SKM-1 treated with dmso at 0.1 percent for 144 hours (cell line): ENCODE data around the gene LPCAT1.
"Not testable (repeated sequence)": the region's sequence is repeated elsewhere in the genome, so short reads cannot be mapped to it uniquely, and the experiment has no call there.

Experiments
- DNase-seq: peaks from one replicate; lab custom pipeline; 2025; ENCODE audit not compliant: unreplicated experiment; lab: John Stamatoyannopoulos, UW

LPCAT1 gene

GRCh38 chr5:1468629-1469527, 54.9 kb downstream of the LPCAT1 start:
- no peak for DNase-seq

DNA sequence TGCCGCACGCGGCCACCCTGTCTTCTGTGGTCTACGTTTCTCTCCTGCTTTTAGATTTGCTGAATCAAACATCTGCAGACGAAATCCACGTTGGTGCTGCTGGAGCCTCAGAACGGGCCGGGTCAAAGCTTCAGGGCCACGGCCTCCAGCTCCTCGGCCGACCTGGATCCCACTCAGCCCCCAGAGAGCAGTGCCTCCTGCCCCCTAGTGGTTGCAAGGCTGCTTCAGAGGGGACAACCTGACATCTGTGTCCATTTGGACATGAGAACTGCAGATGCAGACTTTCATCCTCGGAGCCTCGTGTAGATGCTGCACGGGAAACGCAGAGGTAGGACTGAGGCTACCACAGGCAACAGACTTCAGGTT, 55.5 kb downstream of the LPCAT1 start:
- no peak for DNase-seq

DNA sequence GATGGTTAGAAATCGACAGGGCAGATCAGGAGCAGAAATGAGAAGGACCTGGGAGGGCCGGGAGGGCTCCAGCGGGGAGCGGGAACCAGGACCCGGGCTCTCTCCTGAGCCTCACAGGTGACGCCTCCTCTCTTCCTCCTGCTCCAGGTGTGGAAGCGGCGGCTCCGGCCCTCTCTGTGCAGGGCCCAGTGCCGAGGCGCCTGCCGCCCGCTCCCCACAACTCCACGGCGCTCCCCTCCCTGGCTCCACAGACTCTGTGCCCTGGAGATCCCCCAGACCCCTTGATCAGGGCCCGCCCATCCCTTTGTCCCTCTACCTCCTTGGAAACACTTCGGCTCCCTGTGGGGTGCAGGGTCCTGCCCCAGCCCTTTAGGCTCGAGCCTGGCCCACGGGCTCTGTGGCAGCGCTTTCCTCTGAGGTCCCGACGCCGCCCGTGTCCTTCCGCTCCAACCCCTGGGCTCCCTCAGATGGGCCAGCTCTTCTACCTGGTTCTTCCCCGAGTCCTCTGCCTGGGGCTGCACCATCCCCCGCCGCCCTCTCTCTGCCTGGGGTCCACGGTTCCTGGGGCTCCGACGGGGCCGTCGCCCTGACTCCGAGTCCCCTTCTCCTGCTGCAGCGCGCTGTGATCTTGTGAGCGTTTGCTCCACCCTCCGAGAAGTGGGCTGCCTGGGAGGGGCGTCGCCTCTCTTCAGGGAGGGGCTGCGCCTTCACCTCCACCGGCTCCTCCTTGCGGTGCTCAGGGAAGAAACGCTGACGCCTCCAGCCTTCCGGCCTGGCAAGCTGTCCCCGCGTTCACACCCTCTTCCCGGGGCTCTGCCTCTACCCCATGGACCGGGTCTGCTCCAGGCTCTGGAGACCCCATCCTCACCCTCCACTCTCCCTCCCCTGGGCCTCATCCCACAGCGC, 56.2 kb downstream of the LPCAT1 start:
- DNase-seq = no peak

DNA sequence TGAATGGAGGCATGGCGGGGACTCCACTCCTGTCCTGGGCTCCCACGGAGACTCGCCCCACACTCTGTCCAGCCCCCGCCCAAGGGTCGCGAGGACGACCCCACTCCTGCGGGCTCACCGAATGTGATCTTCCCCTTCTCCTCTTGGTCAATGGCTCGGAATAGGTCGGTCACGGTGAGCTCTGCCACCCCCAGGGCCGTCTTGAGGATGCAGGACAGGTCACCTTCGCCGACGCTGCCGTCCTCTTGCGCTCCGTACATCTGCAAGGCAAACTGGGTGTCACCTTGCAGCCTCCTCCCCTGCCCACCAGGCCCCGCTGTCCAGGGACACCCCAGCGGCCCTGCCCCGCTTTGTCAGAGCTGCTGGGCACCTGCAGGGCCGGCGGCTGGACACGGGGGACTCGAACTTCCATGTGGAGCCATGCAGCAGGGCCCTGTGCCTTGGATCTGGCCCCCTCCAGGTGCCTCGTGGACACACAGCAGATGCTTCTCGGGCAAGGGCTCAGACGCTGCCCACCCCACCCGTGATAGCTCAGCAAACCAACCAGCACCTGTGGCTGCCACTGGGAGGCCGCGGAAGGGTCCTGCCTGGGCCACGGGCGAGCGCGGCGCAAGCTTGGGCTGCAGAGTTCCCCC, 57.0 kb downstream of the LPCAT1 start:
- no peak for DNase-seq

DNA sequence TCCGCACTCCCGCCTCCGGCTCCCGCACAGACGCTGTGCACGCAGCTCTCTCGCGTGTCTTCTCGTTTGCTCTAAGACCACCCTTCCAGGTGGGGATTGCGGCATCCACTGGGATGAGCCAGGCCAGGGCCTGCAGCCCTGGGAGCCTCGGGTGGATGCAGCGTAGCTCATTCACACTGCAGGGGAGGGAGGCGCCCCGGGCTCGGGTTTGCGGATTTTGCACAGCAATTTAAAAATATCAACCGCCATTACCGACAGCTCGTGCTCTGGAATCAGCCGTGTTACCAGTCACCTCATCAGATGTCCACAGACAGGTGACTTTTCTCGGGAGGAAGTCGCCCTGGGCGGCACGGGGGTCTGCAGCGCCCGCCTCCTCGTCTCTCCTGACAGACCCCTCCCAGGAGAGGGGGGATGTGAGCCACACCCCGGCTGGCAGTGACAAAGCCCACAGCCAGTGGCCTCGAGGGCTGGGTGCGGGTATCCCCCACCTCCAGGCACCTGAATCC, 57.7 kb downstream of the LPCAT1 start:
- no peak for DNase-seq

DNA sequence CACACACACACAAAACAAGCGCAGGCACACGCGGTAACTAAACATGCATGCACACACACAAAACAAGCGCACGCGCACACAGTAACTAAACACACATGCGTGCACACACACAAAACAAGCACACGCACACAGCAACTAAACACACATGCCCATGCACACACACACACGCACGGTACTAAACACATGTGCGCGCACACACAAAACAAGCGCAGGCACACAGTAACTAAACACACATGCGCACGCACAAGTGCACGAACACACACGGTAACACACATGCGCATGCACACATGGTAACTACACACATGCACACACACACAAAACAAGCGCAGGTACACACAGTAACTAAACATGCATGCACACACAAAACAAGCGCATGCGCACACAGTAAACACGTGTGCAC, 58.6 kb downstream of the LPCAT1 start:
- no peak for DNase-seq

GRCh38 chr5:1464511-1464910, 59.2 kb downstream of the LPCAT1 start:
- no peak for DNase-seq

DNA sequence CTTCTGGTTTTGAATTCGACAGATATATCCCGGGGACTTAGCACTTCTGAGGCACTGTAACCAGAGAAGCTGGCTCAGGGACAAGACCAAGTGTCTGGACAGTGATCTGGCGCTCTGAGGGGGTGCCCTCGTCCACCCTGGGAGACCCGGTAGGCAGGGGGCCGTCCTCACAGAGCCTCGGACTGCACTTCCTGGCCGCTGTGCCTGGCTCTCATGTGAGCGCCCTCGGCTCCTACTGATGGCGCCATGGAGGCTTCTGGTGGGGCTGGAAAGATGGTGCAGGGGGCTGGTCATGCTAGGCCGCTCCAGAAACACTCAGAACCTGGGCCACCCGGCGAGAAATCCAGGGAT, 59.7 kb downstream of the LPCAT1 start:
- no peak for DNase-seq

DNA sequence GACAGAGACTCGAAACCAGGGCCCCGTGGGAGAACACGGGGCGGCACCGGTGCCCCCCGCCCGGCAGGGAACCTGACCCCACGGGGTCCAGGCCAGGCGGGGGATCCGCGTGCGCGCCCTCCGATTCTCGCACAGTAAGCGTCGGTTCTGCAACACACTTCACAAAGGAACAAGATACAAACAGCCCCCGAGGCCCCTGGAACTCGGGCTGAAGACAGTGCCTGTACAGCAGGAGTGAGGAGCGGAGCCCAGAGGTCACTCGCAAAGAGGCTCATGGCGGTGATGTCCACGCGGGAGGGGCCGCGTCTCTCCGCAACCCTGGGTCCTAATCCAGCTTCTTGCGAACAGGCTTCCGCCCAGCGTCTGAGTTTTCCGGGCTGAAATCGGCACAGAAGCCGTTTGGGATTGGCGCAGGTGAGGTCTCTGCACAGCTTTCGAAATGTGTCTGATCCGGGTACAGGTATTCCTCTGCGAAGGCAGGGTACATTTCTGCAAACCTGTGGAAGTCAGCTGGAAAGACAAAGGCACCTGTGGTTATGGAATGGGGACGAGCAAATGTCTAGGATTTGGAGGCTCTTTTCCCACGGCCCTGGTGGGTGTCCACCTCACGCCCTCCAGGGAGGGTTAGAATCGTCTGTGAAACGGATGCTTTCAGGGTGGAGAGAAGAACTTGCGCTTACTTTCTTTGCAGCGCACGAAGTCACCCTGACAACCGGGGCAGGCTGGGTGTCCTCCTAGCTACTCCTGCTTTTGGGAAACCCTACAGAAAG, 60.2 kb downstream of the LPCAT1 start:
- DNase-seq = no peak

- DNase-seq = no peak
Observed at GRCh38 chr5:1462358-1462757, 61.4 kb downstream of the LPCAT1 start.

GRCh38 chr5:1461396-1461795, 62.4 kb downstream of the LPCAT1 start:
- no peak for DNase-seq

DNA sequence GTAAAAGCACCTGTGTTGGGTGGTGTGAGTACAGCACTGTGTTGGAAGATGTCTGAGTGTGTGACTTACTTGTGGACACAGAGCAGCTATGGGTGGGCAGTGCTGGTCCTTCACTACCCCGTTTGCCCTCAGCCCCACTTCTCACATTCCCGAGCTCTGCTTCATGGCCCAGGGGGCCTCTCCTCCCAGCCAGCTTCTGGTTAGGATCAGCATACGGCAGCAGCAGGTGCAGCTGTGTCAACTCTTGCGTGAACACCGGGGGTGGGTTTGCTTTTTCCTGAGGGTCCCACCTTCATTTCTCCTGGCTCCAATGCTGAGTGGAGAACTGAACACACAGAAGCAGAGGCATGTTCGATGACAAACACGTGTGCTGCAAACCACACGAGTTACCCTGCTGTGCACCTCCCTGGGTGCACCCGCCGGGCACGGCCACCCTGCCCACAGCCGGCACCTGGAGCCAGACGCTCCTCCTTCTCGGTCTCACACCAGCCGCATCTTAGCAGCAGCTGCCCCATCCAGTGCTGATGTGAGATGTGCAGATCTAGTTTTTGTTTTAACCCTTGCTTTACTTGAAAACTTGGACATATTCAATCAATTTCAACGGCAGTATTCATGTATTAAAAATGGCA, 63.6 kb downstream of the LPCAT1 start:
- DNase-seq = no peak

- DNase-seq = not testable (repeated sequence)
Observed at GRCh38 chr5:1459435-1459834, 64.3 kb downstream of the LPCAT1 start.

DNA sequence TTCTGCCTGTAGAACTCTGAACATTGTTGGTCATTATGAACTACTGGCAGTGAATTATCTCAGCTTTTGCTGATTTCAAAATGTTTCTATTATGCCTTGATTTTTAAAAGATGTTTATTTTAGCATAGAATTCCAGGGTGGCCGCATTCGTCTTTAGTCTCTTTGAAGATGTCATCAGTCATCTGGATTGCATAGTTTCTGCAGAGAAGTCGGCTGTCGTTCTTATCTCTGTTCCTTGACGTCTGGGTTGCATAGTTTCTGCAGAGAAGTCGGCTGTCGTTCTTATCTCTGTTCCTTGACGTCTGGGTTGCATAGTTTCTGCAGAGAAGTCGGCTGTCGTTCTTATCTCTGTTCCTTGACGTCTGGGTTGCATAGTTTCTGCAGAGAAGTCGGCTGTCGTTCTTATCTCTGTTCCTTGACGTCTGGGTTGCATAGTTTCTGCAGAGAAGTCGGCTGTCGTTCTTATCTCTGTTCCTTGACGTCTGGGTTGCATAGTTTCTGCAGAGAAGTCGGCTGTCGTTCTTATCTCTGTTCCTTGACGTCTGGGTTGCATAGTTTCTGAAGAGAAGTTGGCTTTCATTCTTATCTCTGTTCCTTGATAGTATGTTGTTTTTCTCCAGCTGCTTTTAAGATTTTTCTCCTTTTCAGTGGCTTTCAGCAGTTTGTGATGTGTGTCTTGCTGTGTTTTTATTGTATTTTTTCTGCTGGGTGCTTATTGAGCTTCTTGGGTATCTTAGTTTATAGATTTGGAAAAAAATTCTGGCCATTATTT, 67.5 kb downstream of the LPCAT1 start:
- not testable (repeated sequence) for DNase-seq

- DNase-seq = no peak
Observed at GRCh38 chr5:1453613-1454012, 70.1 kb downstream of the LPCAT1 start.

DNA sequence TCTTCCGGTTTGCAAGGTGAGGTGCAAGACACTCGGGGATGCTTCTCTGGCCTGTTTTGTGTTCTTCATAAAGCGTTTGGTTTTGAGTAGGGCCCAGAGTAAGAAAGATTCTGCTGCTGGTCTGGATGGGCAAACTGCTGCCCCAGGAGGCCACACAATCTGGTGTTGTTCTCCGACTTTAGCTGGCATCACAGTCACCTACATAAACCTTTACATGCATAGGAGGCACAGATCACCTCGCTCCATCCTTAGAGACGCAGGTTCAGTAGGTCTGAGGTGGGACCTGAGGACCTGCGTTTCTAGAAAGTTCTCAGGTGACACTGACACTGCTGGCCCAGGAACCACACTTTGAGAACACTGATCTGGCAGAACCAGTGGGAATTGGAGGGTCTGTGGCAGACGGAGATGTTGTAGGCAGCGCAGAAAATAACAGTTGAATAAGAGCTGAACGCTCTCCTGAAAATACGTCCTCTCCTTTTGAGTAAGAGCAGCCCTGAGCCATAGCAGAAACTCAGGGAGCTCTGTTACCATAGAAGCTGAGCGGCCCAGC, 74.6 kb downstream of the LPCAT1 start:
- no peak for DNase-seq

GRCh38 chr5:1448511-1449011, 75.2 kb downstream of the LPCAT1 start:
- no peak for DNase-seq

GRCh38 chr5:1447671-1448361, 75.9 kb downstream of the LPCAT1 start:
- DNase-seq = no peak
